ENCODE data around the gene TMEM201. TPM values are rescaled to one million over a fixed set of nuclear protein-coding genes. Genes with fewer than 3 reads are reported as not detected.

The TMEM201 gene
- total and polyA plus RNA-seq, 2 of the 13 experiments (the other 11 are each of a cell fraction or from before 2014, with no cell fraction given) = 1.5 to 8.2 TPM

GRCh38 chr1:9549955-9550546 lies 38.7 kb upstream of the TMEM201 start (continued):
- peak; percentile 91 for TF ChIP-seq RERE (CRISPR knock-in tag; IDR thresholded peaks at IDR 0.05; ENCODE audit: low read depth)
- TF ChIP-seq FOXA1 (IDR thresholded peaks at IDR 0.05) = peak; percentile 76; the same call in 1 of the 2 replicates
- peak; percentile 97 for TF ChIP-seq FOXA1 (CRISPR knock-in tag; IDR thresholded peaks at IDR 0.05)
- TF ChIP-seq MEF2D (CRISPR knock-in tag; IDR thresholded peaks at IDR 0.05) = peak; percentile 86
- no peak for TF ChIP-seq PAWR (CRISPR knock-in tag; IDR thresholded peaks at IDR 0.05; ENCODE audit: borderline replicate concordance)
- peak; percentile 98; the same call in 1 of the 2 replicates for TF ChIP-seq RXRA (CRISPR knock-in tag; IDR thresholded peaks at IDR 0.05)
- TF ChIP-seq MEIS2 (CRISPR knock-in tag; IDR thresholded peaks at IDR 0.05) = peak; percentile 98
- TF ChIP-seq ZMYM4 (CRISPR knock-in tag; IDR thresholded peaks at IDR 0.05) = peak; percentile 56; the same call in 1 of the 2 replicates
- peak; percentile 93 for TF ChIP-seq CREM (IDR thresholded peaks at IDR 0.05)
- TF ChIP-seq CREM (CRISPR knock-in tag; IDR thresholded peaks at IDR 0.05) = no peak
- no peak for TF ChIP-seq FOXO4 (CRISPR knock-in tag; conservative IDR thresholded peaks at IDR 0.05)
- TF ChIP-seq, protein P1, sequence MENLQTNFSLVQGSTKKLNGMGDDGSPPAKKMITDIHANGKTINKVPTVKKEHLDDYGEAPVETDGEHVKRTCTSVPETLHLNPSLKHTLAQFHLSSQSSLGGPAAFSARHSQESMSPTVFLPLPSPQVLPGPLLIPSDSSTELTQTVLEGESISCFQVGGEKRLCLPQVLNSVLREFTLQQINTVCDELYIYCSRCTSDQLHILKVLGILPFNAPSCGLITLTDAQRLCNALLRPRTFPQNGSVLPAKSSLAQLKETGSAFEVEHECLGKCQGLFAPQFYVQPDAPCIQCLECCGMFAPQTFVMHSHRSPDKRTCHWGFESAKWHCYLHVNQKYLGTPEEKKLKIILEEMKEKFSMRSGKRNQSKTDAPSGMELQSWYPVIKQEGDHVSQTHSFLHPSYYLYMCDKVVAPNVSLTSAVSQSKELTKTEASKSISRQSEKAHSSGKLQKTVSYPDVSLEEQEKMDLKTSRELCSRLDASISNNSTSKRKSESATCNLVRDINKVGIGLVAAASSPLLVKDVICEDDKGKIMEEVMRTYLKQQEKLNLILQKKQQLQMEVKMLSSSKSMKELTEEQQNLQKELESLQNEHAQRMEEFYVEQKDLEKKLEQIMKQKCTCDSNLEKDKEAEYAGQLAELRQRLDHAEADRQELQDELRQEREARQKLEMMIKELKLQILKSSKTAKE (CRISPR knock-in tag; IDR thresholded peaks at IDR 0.05; ENCODE audit: borderline replicate concordance) = peak; percentile 91
- TF ChIP-seq ZNF441 (CRISPR knock-in tag; IDR thresholded peaks at IDR 0.05; ENCODE audit: borderline replicate concordance) = 0 out of 2 replicates have a peak, but pooled peaks have one; percentile 28
- TF ChIP-seq PHF21A (CRISPR knock-in tag; IDR thresholded peaks at IDR 0.05) = peak; percentile 86
- no peak for TF ChIP-seq ZNF720 (CRISPR knock-in tag; IDR thresholded peaks at IDR 0.05)
- TF ChIP-seq GFI1 (CRISPR knock-in tag; IDR thresholded peaks at IDR 0.05; ENCODE audit: borderline replicate concordance) = peak; percentile 97
- TF ChIP-seq KDM1A (CRISPR knock-in tag; IDR thresholded peaks at IDR 0.05) = peak; percentile 89
- peak; percentile 62; the same call in 1 of the 2 replicates for TF ChIP-seq PBX2 (CRISPR knock-in tag; IDR thresholded peaks at IDR 0.05)
- peak; percentile 75 for TF ChIP-seq NR2C2 (CRISPR knock-in tag; IDR thresholded peaks at IDR 0.05; ENCODE audit: borderline replicate concordance)
- 0 out of 2 replicates have a peak, but pooled peaks have one; percentile 46 for TF ChIP-seq ZC3H13 (CRISPR knock-in tag; IDR thresholded peaks at IDR 0.05)
- TF ChIP-seq MEIS1 (CRISPR knock-in tag; IDR thresholded peaks at IDR 0.05; ENCODE audit: borderline replicate concordance) = peak; percentile 99
